Measurements from ENCODE around the gene SCAMP1. TPM values are rescaled to one million over a fixed set of nuclear protein-coding genes. Genes with fewer than 3 reads are reported as not detected.
"Not testable (repeated sequence)": the region's sequence is repeated elsewhere in the genome, so short reads cannot be mapped to it uniquely, and the experiment has no call there.

The SCAMP1 gene
- polyA plus RNA-seq, 1 of the 3 experiments (the other 2 are of a cell fraction) = 11.5 TPM

- 93% methylated on average over 2 of the region's 2 CpGs for WGBS (ENCODE audit: low lambda C conversion rate)
- Histone ChIP-seq H3K4me1 (ENCODE audit: control insufficient read depth in 1 of 2, insufficient read depth in 2 of 2, low read depth in 1 of 2, low read length in 1 of 2) (peaks cover 0 to 9% of the 10 kb centered on the region in 2 experiments; a peak in 1 of 4 replicates), H3F3A (replicated peaks; ENCODE audit: insufficient read depth) (peaks cover 3% of the 10 kb centered on the region), H3K27me3 (ENCODE audit: insufficient read depth) (no peaks in the 10 kb centered on the region), H3K9me3 (no peaks in the 10 kb centered on the region), H3K9me2 (no peaks in the 10 kb centered on the region), H3K36me3 (replicated peaks in 1 of 2; ENCODE audit: control insufficient read depth in 1 of 2, insufficient read depth in 2 of 2, low read length in 1 of 2) (peaks cover 12 to 24% of the 10 kb centered on the region in 2 experiments), H3K4me2 (no peak overlapping the region), H4K20me1 (ENCODE audit: insufficient read depth) (no peaks in the 10 kb centered on the region), H3K4me3 (ENCODE audit: low read depth in 2 of 2, low read length in 1 of 2) (no peak overlapping the region), H3K9ac (no peak overlapping the region), H3K79me2 (ENCODE audit: insufficient read depth) (peaks cover 25% of the 10 kb centered on the region), H3K27ac (ENCODE audit: low read depth in 2 of 2, low read length in 1 of 2) (no peak overlapping the region), H2AFZ (ENCODE audit: low read depth) (no peak overlapping the region)
- CTCF ChIA-PET = no interaction called here
- TF ChIP-seq FOXM1 (IDR thresholded peaks at IDR 0.05; ENCODE audit: low read depth) (no peak), CHD2 (IDR thresholded peaks at IDR 0.05; ENCODE audit: low read length, partially characterized antibody) (no peak), FOSL2 (IDR thresholded peaks at IDR 0.05; ENCODE audit: borderline replicate concordance, low read depth) (no peak)
- no peak for DNase-seq
- POLR2A ChIA-PET = no interaction called here
Measured at GRCh38 chr5:78355561-78355960, 4.9 kb upstream of the SCAMP1 start.

GRCh38 chr5:78359455-78359830 is 974 bp upstream of the SCAMP1 start:
- 37% methylated on average over 13 of the region's 19 CpGs for WGBS (ENCODE audit: low lambda C conversion rate)
- H2AFZ ChIP-seq (ENCODE audit: low read depth) = peak overlapping the region; percentile 90
- H3K9ac ChIP-seq = peak overlapping the region; percentile 98
- ChIA-PET POLR2A (interaction anchor here (1.2 to 3.4 kb wide), 3 partner anchors 12 to 173 kb away, joined by 3 to 29 read pairs (median 5); partner anchors contain the start of gene AP3B1), CTCF (interaction anchor here (0.7 to 1.2 kb wide), 2 partner anchors 605 to 665 kb away, joined by 3 read pairs; no protein-coding TSS in a partner anchor)
- not testable (repeated sequence) for DNase-seq; H4K20me1 ChIP-seq (ENCODE audit: insufficient read depth); H3K9me3 ChIP-seq; H3K27me3 ChIP-seq (ENCODE audit: insufficient read depth); H3K9me2 ChIP-seq
- H3F3A ChIP-seq (replicated peaks; ENCODE audit: insufficient read depth) = peaks cover 11% of the 10 kb centered on the region
- H3K79me2 ChIP-seq (ENCODE audit: insufficient read depth) = peaks cover 64% of the 10 kb centered on the region
- H3K4me3 ChIP-seq (ENCODE audit: low read depth in 2 of 2, low read length in 1 of 2) = peak overlapping the region; percentile 89 to 96
- H3K4me2 ChIP-seq = peak overlapping the region; percentile 93
- H3K36me3 ChIP-seq (replicated peaks in 1 of 2; ENCODE audit: control insufficient read depth in 1 of 2, insufficient read depth in 2 of 2, low read length in 1 of 2) = peaks cover 14 to 24% of the 10 kb centered on the region in 2 experiments
- H3K4me1 ChIP-seq (ENCODE audit: control insufficient read depth in 1 of 2, insufficient read depth in 2 of 2, low read depth in 1 of 2, low read length in 1 of 2) = peaks cover 0 to 14% of the 10 kb centered on the region in 2 experiments; a peak in 2 of 4 replicates
- peak overlapping the region; percentile 96 to 98 for H3K27ac ChIP-seq (ENCODE audit: low read depth in 2 of 2, low read length in 1 of 2)

- no peaks in the 10 kb centered on the region for H3K9me3 ChIP-seq
- peak overlapping the region; percentile 96 for H2AFZ ChIP-seq (ENCODE audit: low read depth)
- no peaks in the 10 kb centered on the region for H3K9me2 ChIP-seq
- TF ChIP-seq RFX5 (IDR thresholded peaks at IDR 0.05; ENCODE audit: low read length) = no peak
- no peak for TF ChIP-seq USF2 (IDR thresholded peaks at IDR 0.05; ENCODE audit: borderline replicate concordance, low read depth, low read length)
- TF ChIP-seq TEAD4 (IDR thresholded peaks at IDR 0.05; ENCODE audit: borderline replicate concordance, insufficient read depth) = no peak
- no peak for TF ChIP-seq MAX (IDR thresholded peaks at IDR 0.05; ENCODE audit: low read depth)
- TF ChIP-seq GATA2 (CRISPR knock-in tag; IDR thresholded peaks at IDR 0.05) = no peak
- TF ChIP-seq FOSL2 (IDR thresholded peaks at IDR 0.05; ENCODE audit: borderline replicate concordance, low read depth) = no peak
- TF ChIP-seq RAD21 (IDR thresholded peaks at IDR 0.05; ENCODE audit: low read length) = no peak
- TF ChIP-seq NRF1 (IDR thresholded peaks at IDR 0.05; ENCODE audit: low read depth, low read length) = no peak
- TF ChIP-seq RCOR1 (IDR thresholded peaks at IDR 0.05; ENCODE audit: low read length) = no peak
- ChIA-PET CTCF (interaction anchor here (0.6 to 1.6 kb wide), 9 partner anchors 10 to 449 kb away, joined by 3 to 8 read pairs (median 4); partner anchors contain the start of gene AP3B1), POLR2A (interaction anchor here (0.6 to 3.4 kb wide), 7 partner anchors 10 to 665 kb away, joined by 3 to 29 read pairs (median 3); partner anchors contain the start of gene AP3B1)
- peak overlapping the region; percentile 93 for H3K4me2 ChIP-seq
- DNase-seq = no peak
- peaks cover 0 to 14% of the 10 kb centered on the region in 2 experiments; a peak in 2 of 4 replicates for H3K4me1 ChIP-seq (ENCODE audit: control insufficient read depth in 1 of 2, insufficient read depth in 2 of 2, low read depth in 1 of 2, low read length in 1 of 2)
- peaks cover 14 to 24% of the 10 kb centered on the region in 2 experiments for H3K36me3 ChIP-seq (replicated peaks in 1 of 2; ENCODE audit: control insufficient read depth in 1 of 2, insufficient read depth in 2 of 2, low read length in 1 of 2)
- H3K27ac ChIP-seq (ENCODE audit: low read depth in 2 of 2, low read length in 1 of 2) = peak overlapping the region; percentile 85 to 98
- peaks cover 11% of the 10 kb centered on the region for H3F3A ChIP-seq (replicated peaks; ENCODE audit: insufficient read depth)
- peaks cover 75% of the 10 kb centered on the region for H3K79me2 ChIP-seq (ENCODE audit: insufficient read depth)
- peak overlapping the region; percentile 89 to 96 for H3K4me3 ChIP-seq (ENCODE audit: low read depth in 2 of 2, low read length in 1 of 2)
- no peaks in the 10 kb centered on the region for H3K27me3 ChIP-seq (ENCODE audit: insufficient read depth)
- peaks cover 4% of the 10 kb centered on the region; the same call in 1 of the 2 replicates for H4K20me1 ChIP-seq (ENCODE audit: insufficient read depth)
- WGBS (ENCODE audit: low lambda C conversion rate) = no CpG with 5 or more reads among the region's 26 CpGs
- H3K9ac ChIP-seq = peak overlapping the region; percentile 98
Measured at GRCh38 chr5:78360674-78360923, 182 bp downstream of the SCAMP1 start.
